H1 (cell line): ENCODE results near the gene EML4. TPM values are rescaled to one million over a fixed set of nuclear protein-coding genes. Genes with fewer than 3 reads are reported as not detected.
"Not testable (repeated sequence)": the region's sequence is repeated elsewhere in the genome, so short reads cannot be mapped to it uniquely, and the experiment has no call there.

Experiments used
- CTCF ChIA-PET: fragments of 300-600 bp; sonication (Branson Sonifier 250); formaldehyde crosslinking; loops from one replicate; lab custom pipeline; 2021; ENCODE audit not compliant: partially characterized antibody; lab: Charles Lee
- POLR2A ChIA-PET: fragments of 300-600 bp; sonication (Branson Sonifier 250); formaldehyde crosslinking; loops from one replicate; lab custom pipeline; 2021; ENCODE audit warnings: inconsistent platforms; ENCODE audit not compliant: partially characterized antibody; lab: Charles Lee
- DNase-seq, 2 experiments: peaks; one replicate each; pipeline versions ENCODE4 v3.0.0 to v3.0.0-alpha.2; 2010 to 2022; ENCODE audit warnings: low spot score in 2 of 2, low read depth in 1 of 2, mixed read lengths in 1 of 2
- FAIRE-seq: peaks from 2 replicates; lab custom pipeline; 2011; peaks lifted over from hg19 to GRCh38; lab: Jason Lieb, UNC
- H2AFZ ChIP-seq: 2 replicates; pipeline ENCODE4 v1.8.1; 2012; ENCODE audit warnings: low read length, inconsistent platforms
- H2AK5ac ChIP-seq: 2 replicates; pipeline ENCODE4 v1.6.1; 2013; ENCODE audit warnings: low read depth, low read length
- H2BK120ac ChIP-seq: replicated peaks from 2 replicates; pipeline ENCODE3; 2013; ENCODE audit warnings: low read depth, low read length, inconsistent platforms
- H2BK12ac ChIP-seq: 2 replicates; pipeline ENCODE4 v1.6.1; 2013; ENCODE audit warnings: low read depth, low read length
- H2BK15ac ChIP-seq: 2 replicates; pipeline ENCODE4 v1.6.1; 2013; ENCODE audit warnings: low read length
- H2BK20ac ChIP-seq: 2 replicates; pipeline ENCODE4 v1.6.1; 2013; ENCODE audit warnings: low read length
- H2BK5ac ChIP-seq: 2 replicates; pipeline ENCODE4 v1.6.1; 2013; ENCODE audit warnings: low read depth, low read length
- H3K14ac ChIP-seq: 2 replicates; pipeline ENCODE4 v1.6.1; 2013; ENCODE audit warnings: inconsistent platforms; ENCODE audit not compliant: insufficient read length
- H3K18ac ChIP-seq: 2 replicates; pipeline ENCODE4 v1.6.1; 2013; ENCODE audit warnings: low read length; ENCODE audit errors: extremely low read depth
- H3K23ac ChIP-seq: 2 replicates; pipeline ENCODE4 v1.6.1; 2013; ENCODE audit warnings: inconsistent platforms; ENCODE audit not compliant: insufficient read length
- H3K23me2 ChIP-seq: 2 replicates; pipeline ENCODE4 v1.6.1; 2013; ENCODE audit warnings: low read depth, low read length
- H3K27ac ChIP-seq: 2 replicates; pipeline ENCODE4 v1.6.1; 2011; ENCODE audit warnings: low read depth, low read length, inconsistent platforms
- H3K27me3 ChIP-seq, 4 experiments: replicated peaks in 1 of 4; 1 replicate in 1 of 4; 2 replicates in 3 of 4; pipeline versions ENCODE4 v1.6.1 to v1.8.1; 2011 to 2013; ENCODE audit warnings: low read length in 3 of 4, mild to moderate bottlenecking in 3 of 4, inconsistent platforms in 2 of 4, mixed read lengths in 2 of 4, moderate library complexity in 1 of 4; ENCODE audit not compliant: control insufficient read depth in 3 of 4, insufficient read depth in 3 of 4; ENCODE audit errors: extremely low read depth in 1 of 4
- H3K36me3 ChIP-seq, 4 experiments: 2 replicates each; pipeline versions ENCODE4 v1.6.1 to v1.8.1; 2011 to 2013; ENCODE audit warnings: mild to moderate bottlenecking in 4 of 4, low read length in 3 of 4, moderate library complexity in 2 of 4, control low read depth in 1 of 4, inconsistent platforms in 1 of 4; ENCODE audit not compliant: insufficient read depth in 4 of 4, control insufficient read depth in 2 of 4
- H3K4ac ChIP-seq: replicated peaks from 2 replicates; pipeline ENCODE3; 2013; ENCODE audit warnings: low read length, low read depth, mixed read lengths, inconsistent platforms; ENCODE audit not compliant: insufficient read length
- H3K4me1 ChIP-seq, 4 experiments: replicated peaks in 1 of 4; 1 replicate in 1 of 4; 2 replicates in 3 of 4; pipeline versions ENCODE4 v1.6.1 to v1.8.1; 2011 to 2013; ENCODE audit warnings: low read length in 3 of 4, inconsistent platforms in 2 of 4, mixed read lengths in 1 of 4; ENCODE audit not compliant: insufficient read depth in 4 of 4, control insufficient read depth in 3 of 4
- H3K4me2 ChIP-seq, 2 experiments: 2 replicates each; pipeline versions ENCODE4 v1.6.1 to v1.8.1; 2011 to 2013; ENCODE audit warnings: low read depth in 2 of 2, low read length in 2 of 2, control low read depth in 1 of 2, inconsistent platforms in 1 of 2, mild to moderate bottlenecking in 1 of 2; ENCODE audit not compliant: insufficient read depth in 1 of 2
- H3K4me3 ChIP-seq, 4 experiments: fragments of 200-600, 300-600 bp in 1 of 4; sonication (generic), shearing (Covaris generic), sonication (Bioruptor Twin) in 1 of 4; 2 replicates each; pipeline versions ENCODE4 v1.5.1 to v1.8.1; 2011 to 2016; ENCODE audit warnings: low read length in 4 of 4, low read depth in 3 of 4, control low read depth in 2 of 4, inconsistent platforms in 2 of 4, mild to moderate bottlenecking in 2 of 4, mixed read lengths in 1 of 4, moderate library complexity in 1 of 4; ENCODE audit not compliant: insufficient read depth in 2 of 4; ENCODE audit errors: extremely low read depth in 1 of 4
- H3K56ac ChIP-seq: replicated peaks from 2 replicates; pipeline ENCODE3; 2013; ENCODE audit warnings: low read depth, mild to moderate bottlenecking, mixed read lengths, low read length, inconsistent platforms; ENCODE audit not compliant: insufficient read length
- H3K79me1 ChIP-seq: 2 replicates; pipeline ENCODE4 v1.6.1; 2013; ENCODE audit warnings: low read depth, low read length, control low read depth
- H3K79me2 ChIP-seq, 2 experiments: 2 replicates each; pipeline versions ENCODE4 v1.6.1 to v1.8.1; 2012 to 2013; ENCODE audit warnings: low read length in 2 of 2, mild to moderate bottlenecking in 2 of 2, inconsistent platforms in 1 of 2; ENCODE audit not compliant: insufficient read depth in 2 of 2, control insufficient read depth in 1 of 2
- H3K9ac ChIP-seq, 4 experiments: replicated peaks in 1 of 4; 1 replicate in 1 of 4; 2 replicates in 3 of 4; pipeline versions ENCODE4 v1.6.1 to v1.8.1; 2011 to 2013; ENCODE audit warnings: low read depth in 3 of 4, low read length in 3 of 4, control low read depth in 2 of 4, mild to moderate bottlenecking in 2 of 4, moderate library complexity in 2 of 4, inconsistent platforms in 1 of 4; ENCODE audit errors: extremely low read depth in 1 of 4
- H3K9me3 ChIP-seq, 2 experiments: 2 replicates each; pipeline versions ENCODE4 v1.6.1 to v1.8.1; 2012 to 2013; ENCODE audit warnings: mild to moderate bottlenecking in 2 of 2, moderate library complexity in 2 of 2, control low read depth in 1 of 2, inconsistent platforms in 1 of 2, low read depth in 1 of 2, low read length in 1 of 2, mixed read lengths in 1 of 2; ENCODE audit not compliant: insufficient read depth in 2 of 2
- H4K20me1 ChIP-seq, 2 experiments: replicated peaks in 1 of 2; 2 replicates each; pipeline versions ENCODE3 to v1.8.1; 2011 to 2013; ENCODE audit warnings: inconsistent platforms in 2 of 2, low read length in 2 of 2, mild to moderate bottlenecking in 1 of 2; ENCODE audit not compliant: insufficient read depth in 2 of 2, control insufficient read depth in 1 of 2
- H4K5ac ChIP-seq: 2 replicates; pipeline ENCODE4 v1.6.1; 2013; ENCODE audit warnings: low read length, low read depth, mixed read lengths, inconsistent platforms; ENCODE audit not compliant: insufficient read length
- H4K8ac ChIP-seq: 2 replicates; pipeline ENCODE4 v1.8.0; 2013; ENCODE audit warnings: mild to moderate bottlenecking, moderate library complexity, low read length, inconsistent platforms; ENCODE audit not compliant: insufficient read depth; ENCODE audit errors: extremely low read depth
- H4K91ac ChIP-seq: replicated peaks from 2 replicates; pipeline ENCODE3; 2013; ENCODE audit warnings: low read length, mixed read lengths, inconsistent platforms; ENCODE audit not compliant: insufficient read length
- WGBS, 2 experiments: shearing (Covaris generic) in 1 of 2; methylation state at CpG; one replicate each; pipeline versions ENCODE4 v1.1.6 to v1.1.7; 2013 to 2015; ENCODE audit warnings: low lambda C conversion rate in 2 of 2, mixed read lengths in 2 of 2, inconsistent platforms in 1 of 2, low coverage in 1 of 2, missing lambda C conversion rate in 1 of 2; ENCODE audit not compliant: insufficient replicate concordance in 2 of 2, insufficient coverage in 1 of 2, insufficient read length in 1 of 2; ENCODE audit errors: extremely low coverage in 1 of 2, missing lambda C conversion rate in 1 of 2; 5-methylcytosine and 5-hydroxymethylcytosine counted together
- polyA plus RNA-seq, 7 experiments: library from polyadenylated mRNA; depleted of rRNA in 3 of 7; stranded (reverse) in 5 of 7; unstranded in 2 of 7; fragments of >200 nt in 5 of 7; fragments of 200-250 nt in 2 of 7; gene quantifications; 1 replicate in 5 of 7; 2 replicates in 1 of 7; 4 replicates in 1 of 7; pipeline versions ENCODE4 v1.2.1 to v1.2.3, GENCODE V29; 2011 to 2013; ENCODE audit warnings: missing spikeins in 2 of 7, mixed read lengths in 2 of 7
- total RNA-seq: library from RNA; stranded (reverse); fragmentation: NEBNext Ultra II Directional; extraction: Animal tissue kit (Norgen Biotek cat#: 25700); gene quantifications from 2 replicates; pipeline ENCODE4 v1.2.1, GENCODE V29; 2021

The EML4 gene
- total and polyA plus RNA-seq, 2 of the 8 experiments (the other 6 are each of a cell fraction or from before 2014, with no cell fraction given) = 50.1 to 104 TPM

GRCh38 chr2:42130858-42131257, 38.3 kb upstream of the EML4 start:
- H3K79me1 ChIP-seq, H4K20me1 ChIP-seq, H3K27ac ChIP-seq, H2BK120ac ChIP-seq, H3K27me3 ChIP-seq, H3K14ac ChIP-seq, H3K79me2 ChIP-seq, H3K56ac ChIP-seq, H3K4me3 ChIP-seq, H3K18ac ChIP-seq, POLR2A ChIA-PET, H4K91ac ChIP-seq, H2BK20ac ChIP-seq, H3K36me3 ChIP-seq, H2AK5ac ChIP-seq, H3K23me2 ChIP-seq, H2AFZ ChIP-seq, FAIRE-seq, H4K5ac ChIP-seq, DNase-seq, H3K23ac ChIP-seq, H3K9me3 ChIP-seq, H2BK5ac ChIP-seq, H3K4ac ChIP-seq, H2BK15ac ChIP-seq, H3K4me2 ChIP-seq, H2BK12ac ChIP-seq, H3K9ac ChIP-seq, H4K8ac ChIP-seq: not testable (repeated sequence)
- CTCF ChIA-PET = interaction anchor here (0.5 to 2.6 kb wide), 3 partner anchors 16 to 216 kb away, joined by 4 to 9 read pairs (median 5); no protein-coding TSS in a partner anchor
- 91% methylated on average over 10 of the region's 10 CpGs; no CpG with 5 or more reads in 1 of the 2 experiments for WGBS, 2 experiments
- peaks cover 0 to 12% (median 9%) of the 10 kb centered on the region in 4 experiments; a peak in 6 of 7 replicates for H3K4me1 ChIP-seq
